Activated CD4-positive, alpha-beta T cell treated with anti-CD3 and anti-CD28 coated beads, Interleukin-2, Interleukin-6, amounts not matched to agents 100 ng/mL and 50 ng/mL, durations not matched to agents 16 hours and 8 hours (primary cell): ENCODE data around the gene PAQR4.

Experiments used
- DNase-seq: peaks from one replicate; pipeline ENCODE4 v3.0.0-alpha.2; 2020

The PAQR4 gene

DNA sequence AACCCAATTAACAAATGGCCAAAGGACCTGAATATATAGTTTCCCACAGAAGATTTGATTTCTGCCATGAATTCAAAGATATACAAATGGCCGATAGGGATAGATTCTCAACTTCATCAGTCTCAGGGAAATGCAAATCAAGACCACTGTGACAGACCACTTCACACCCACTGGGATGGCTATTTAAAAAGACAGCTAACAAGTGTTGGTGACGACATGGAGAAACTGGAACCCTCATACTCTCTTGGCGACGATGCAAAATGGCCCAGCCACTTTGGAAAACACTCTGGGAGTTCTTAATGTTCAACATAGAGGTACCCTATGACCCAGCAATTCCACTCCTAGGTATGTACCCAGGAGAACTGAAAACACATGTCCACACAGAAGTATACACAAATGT lies 22.5 kb upstream of the PAQR4 start:
- DNase-seq, result no peak

DNA sequence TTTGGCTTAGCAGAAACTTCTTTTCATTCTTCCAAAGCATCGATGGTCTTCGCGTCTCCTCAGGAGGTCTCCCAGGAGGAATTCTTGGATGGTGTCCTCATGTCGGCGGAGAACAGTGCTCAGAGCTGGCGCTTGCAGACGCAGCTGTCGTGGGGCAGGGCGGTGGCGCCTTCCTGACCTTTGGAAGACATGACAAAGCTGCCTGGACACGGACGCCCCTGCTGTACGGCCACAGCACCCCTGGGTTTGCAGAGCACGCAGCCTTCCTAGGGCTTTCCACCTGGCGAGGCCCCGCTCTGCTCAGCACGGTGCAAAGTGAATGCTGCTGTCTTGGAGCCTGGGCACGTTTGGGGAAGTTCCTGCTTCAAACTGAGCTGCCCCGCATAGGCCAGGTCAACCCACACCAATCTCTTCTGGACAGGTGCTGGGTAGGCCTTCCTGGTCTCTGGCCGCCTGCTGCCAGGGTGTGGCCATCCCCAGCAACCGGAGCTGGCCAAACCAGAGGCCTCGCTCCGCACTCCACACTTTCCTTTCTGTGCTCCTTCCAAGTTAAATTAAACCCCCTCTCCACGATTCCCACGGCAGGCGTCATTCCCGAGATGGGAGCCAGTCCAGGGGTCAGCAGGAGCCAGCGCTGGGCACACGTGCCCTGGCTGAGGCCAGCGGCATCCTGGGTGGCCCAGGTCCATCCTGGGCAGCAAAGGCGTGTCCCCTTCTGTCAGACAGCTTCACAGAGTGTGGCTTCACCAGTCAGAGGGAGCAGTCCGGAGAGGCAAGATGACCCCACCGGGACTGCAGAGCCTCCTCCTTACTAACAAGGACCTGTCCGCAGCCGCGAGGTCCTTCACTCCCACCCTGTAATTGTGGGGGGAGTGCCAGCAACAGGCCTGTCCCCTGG lies 20.1 kb upstream of the PAQR4 start:
- DNase-seq, result no peak

DNA sequence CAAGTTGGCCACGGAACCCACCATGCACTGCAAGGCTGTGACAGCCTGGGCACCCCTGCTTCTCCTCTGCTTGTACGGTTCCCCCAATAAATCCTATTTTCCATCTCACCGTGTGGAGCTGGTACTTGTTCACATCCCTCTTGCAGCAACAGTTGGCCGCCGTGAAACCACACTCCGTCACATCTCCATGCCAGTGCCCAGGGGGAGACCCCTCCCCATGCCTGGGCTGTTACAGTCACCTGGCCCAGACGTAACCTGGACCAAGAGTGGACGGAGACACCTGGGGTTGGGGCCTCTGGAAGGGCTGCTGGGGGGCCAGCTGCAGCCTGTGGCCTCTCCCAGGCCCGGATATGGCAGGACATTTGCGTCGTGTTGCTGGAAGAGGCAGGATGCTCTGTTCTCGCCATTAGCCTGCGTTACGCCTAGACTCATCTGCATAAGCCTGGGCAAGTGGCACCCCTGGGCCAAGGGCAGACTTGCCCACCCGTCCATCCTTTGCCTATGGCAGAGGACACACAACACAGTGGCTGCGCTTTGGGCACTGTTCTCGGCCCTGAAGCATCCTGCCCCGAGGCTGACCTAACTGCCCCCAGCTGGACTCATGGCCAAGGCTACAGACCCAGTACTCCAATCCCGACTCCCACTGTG lies 19.3 kb upstream of the PAQR4 start:
- no peak for DNase-seq

DNA sequence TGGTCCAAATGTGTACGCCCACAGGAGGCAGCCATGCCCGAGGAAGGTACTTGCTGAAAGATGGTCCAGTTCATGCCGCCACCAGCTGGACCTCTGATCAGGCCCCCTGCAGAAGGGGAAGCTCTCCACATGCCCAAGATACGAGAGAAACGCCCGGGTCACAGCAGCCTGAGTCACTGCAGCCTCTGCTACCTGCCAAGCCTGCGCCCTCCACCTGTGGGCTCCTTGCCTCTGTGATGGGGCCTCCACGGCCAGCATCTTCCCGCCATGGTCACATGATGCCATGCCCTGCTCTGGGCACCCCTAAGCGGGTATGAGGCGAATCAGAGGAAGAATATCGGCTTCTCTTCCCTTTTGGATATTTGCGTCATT lies 18.8 kb upstream of the PAQR4 start:
- no peak for DNase-seq

DNA sequence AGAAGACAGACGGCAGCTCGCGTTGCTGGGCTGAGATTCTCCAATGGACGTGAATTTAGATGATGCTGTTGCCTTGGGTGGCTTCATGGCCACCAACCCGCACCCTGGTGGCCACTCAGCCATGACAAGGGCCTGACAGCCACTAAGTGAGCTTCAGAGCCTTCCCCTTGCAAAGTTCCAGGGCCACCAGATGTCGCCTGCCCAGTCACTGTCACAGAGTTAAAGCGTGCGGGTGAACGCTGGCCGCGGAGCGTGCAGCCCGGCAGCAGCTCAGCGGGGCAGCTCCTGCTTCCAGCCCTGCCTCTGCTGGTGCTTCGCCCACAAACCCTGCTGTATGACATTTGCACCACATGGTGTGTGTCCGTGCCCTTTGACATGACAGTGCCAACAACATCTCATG lies 18.4 kb upstream of the PAQR4 start:
- no peak for DNase-seq

DNA sequence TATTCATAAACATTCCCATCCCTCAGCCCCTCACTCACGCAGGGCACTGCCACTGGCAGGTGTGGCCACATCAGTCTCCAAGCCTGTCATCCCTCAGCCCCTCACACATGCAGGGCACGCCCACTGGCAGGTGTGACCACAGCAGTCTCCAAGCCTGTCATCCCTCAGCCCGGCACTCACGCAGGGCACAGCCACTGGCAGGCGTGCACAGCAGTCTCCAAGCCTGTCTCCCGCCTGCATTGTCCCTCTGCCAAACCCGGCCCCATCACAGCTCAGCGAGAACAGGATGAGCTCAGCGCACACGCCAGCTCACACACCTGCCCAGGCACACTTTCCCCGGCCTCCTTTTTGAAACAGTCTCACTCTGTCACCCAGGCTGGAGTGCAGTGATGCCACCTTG lies 16.5 kb upstream of the PAQR4 start:
- DNase-seq, result no peak

DNA sequence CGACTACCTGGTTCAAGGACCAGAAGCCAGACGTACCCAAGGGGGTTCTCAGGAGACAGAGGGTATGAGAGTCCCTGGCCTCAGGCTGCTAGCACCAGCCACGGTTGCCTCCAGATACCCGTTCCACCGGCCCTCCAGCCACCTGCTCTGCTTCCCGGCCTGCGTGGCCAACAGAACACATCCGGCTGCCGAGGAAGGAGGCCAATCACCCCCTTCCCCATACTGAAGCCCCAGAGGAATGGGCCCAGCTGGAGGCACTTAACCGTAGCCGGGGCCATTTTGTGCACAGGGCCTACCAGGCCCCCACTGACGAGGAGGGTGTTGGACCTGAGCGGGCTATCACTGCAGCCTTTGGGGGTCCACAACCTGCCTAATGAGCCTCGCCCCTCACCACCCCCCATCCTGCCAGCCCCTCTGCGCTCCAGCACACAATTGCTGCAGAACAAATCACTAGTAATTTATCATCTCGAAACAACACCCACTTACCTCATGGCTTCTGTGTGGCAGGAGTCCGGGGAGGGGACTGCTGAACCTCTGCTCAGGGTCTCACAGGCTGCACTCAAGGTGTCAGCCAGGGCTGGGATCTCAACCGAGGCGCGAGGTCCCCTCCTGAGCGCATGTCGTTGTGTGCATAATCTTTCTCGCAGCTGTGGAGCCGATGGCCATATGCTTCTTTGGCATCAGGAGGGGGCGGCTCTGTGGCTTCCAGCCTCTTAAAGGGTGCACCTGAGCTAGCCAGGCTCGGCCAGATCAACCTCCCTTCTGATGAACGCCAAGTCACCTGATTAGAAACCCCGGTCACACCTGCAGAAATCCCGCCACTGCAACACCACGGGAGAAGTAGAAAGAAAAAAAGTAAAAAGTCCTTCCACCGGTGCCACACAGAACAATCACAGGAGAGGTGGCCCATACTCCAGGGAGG lies 15.2 kb upstream of the PAQR4 start:
- no peak for DNase-seq

DNA sequence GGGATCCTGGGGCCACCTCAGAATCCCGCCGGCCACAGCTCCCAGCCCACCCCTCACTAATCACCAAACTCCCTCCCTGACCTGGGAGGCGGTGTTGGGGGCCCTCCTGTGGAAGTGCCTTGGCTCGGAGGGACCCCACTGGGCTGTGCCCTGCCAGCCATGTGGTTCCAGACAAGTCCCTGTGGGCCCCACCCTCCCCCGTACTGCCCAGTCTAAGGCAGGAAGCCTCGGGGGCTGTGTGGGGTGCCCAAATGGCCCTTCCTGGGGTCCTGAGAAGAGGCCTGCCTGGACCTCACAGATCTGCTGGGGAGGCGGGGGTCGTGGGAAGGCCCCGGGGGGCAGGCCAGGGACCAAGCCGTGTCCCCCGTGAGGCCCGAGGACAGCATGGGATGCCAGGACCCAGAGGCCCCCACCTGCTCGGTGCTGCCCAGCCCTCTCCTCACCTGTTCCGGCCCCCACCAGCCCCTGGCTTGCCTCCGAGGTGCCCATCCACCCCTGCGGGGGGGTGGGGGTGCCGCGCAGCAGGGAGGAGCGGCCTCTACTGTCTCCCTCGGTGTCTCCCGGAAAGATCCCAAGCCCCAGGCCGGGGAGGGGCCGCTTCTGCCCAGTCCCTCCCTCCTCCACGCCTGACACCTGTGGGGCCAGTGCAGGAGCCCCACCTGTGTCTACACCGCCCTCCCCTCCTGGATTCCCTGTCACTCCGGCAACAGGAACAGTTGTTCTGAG lies 14.3 kb upstream of the PAQR4 start:
- DNase-seq, result no peak

DNA sequence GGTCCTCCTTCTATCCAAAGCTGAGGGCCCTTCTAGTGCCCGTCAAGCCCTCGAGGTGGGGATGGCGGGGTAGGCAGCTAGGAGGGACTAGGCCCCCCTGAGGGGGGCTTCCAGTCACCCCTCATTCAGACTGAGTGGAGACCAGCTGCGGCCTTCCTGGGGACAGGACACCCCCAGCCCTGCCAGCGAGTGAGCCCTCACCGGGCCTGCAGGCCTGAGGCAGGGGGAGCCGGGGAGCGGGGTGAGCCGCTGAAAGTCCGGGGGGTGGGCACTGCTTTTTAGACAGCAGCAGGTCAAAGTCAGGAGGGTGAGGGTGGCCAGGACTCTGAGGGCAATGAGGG lies 13.7 kb upstream of the PAQR4 start:
- no peak for DNase-seq

DNA sequence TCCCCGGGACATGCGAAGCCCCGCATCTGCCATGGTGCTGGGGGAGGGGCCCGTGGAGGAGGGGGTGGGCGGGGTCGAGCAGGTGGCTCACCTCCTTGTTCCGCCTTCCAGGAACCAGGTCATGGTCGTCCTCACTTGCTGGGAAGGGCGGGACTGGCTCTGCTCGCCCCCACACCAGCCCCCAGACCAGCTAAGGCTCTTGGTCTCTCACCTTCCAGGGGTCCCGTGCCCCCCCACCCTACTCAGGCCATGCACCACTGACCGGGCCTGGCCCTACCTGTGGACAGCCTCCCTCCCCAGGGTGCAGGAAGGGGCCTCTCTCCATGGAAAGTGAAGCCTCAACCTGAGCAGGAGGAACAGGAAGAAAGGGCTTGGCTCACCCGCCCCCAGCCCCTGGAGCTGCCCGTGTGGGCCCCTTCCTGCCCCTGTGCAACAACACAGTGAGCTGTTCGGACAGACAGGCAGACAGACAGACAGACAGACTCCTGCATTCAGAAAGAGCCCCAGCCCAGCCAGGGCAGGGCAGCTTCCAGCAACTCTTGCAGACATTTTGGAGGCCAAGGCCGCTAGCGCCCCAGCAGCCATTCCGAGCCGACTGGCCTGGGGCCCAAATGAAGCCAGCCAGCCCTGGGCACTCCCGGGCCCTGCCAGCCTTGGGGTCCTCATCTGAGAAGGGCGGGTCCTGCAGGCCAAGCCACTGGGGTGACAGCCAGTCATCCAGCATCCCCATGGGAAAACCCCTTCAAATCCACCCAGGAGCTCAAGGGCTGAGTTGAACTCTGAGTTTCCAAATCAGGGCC lies 13.2 kb upstream of the PAQR4 start:
- no peak for DNase-seq

DNA sequence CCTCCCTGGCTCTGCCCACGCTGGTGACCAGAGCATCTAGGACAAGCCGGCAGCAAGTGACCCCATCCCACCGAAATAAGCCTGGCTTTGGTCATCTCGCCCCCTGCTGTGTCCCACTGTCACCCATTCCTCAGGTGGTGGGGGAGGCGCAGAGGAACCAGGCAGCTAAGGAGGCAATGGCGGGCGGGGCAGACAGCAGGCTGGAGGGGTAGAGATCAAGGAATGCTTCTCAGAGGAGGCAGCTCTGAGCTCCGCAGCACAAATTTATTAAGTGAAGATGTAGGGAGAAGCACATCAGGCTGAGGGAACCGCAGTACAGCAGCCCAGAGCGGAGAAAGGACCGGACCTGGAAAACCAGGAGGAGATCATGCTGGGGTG lies 12.6 kb upstream of the PAQR4 start:
- DNase-seq, result no peak

DNA sequence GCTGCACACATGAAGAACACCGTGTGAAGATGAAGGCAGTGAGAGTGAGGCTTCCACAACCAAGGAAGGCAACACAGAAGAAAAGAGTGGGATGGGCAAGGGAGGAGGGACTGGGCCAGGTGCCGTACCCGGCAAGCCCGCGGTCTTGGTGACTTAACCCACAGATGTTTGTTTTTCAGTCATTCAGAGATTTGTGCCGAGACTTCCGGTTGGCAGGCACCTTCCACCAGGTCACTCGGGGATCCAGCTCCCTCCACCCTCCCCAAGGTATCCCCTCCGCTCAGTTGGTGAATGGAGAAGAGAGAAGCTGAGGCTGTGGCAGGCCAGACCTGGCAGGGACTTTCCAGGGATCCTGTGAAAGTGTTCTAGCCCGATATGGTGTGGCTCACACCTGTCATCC lies 9.9 kb upstream of the PAQR4 start:
- DNase-seq, result no peak

DNA sequence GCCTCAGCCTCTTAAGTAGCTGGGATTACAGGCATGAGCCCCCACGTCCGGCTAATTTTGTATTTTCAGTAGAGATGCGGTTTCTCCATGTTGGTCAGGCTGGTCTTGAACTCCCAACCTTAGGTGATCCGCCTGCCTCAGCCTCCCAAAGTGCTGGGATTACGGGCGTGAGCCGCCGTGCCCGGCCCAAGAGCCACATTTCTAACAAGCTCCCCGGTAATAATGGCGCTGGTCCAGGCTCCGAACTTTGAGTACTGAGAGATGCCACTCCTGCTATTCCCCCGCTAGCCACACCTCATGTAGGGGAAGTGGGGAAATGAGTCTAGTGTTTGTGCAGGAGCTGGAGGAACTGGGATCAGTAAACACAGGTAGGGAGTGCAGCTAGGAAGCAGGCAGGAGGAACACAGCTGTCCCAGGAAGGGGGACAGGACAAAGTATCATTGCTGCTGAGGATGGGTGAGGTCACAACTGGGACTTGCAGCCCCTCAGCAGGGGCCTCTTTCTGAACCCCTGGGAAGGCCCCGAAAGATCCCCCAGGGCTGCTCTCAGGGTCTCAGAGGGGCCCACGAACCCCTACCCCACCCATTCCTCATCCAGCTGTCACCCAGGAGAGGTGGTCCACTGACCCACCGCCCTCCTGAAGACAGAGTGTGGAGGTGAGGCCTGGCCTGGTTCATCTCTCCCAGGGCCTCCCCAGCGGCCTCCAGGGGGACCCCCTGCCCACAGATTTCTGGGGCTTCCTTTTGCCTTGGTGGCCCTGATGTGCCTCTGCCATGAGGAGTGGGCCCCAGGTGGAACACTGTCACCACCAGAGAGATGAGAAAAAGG lies 8.8 kb upstream of the PAQR4 start:
- no peak for DNase-seq

DNA sequence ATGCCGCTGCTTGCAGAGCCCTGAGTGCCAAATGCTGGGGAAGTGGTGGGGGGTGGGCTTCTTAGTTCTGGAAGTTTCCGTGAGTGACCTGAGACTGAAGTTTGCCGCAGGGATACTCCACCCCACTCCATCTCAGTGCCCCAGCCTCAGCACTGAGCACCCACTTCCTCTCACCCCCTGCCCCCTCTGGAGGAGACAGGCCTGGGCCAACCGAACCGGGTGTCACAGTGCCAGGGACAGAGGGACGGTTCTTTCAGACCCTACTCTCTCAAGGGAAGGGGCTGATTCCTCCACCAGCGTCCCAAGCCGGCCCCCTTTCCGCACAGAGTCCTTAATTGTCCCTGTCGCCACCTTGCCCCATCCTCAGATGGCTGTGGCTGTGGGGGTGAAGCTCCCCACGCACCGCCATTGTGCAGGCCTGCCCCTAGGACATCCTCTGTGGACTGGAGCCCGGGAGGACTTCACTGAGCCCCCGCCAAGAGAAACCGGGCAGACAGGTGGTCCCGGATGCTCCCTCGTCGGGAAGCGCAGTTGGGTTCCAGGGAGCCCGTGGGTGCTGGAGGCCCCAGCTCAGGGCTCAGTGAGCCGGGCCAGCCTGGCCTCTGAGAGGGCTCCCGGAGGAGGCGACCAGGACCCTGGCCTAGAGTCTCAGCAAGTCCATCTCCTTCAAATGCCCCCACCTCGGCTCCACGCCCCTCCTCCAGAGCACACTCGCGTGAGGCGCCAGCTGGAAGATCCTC lies 6.6 kb upstream of the PAQR4 start:
- DNase-seq, result no peak

DNA sequence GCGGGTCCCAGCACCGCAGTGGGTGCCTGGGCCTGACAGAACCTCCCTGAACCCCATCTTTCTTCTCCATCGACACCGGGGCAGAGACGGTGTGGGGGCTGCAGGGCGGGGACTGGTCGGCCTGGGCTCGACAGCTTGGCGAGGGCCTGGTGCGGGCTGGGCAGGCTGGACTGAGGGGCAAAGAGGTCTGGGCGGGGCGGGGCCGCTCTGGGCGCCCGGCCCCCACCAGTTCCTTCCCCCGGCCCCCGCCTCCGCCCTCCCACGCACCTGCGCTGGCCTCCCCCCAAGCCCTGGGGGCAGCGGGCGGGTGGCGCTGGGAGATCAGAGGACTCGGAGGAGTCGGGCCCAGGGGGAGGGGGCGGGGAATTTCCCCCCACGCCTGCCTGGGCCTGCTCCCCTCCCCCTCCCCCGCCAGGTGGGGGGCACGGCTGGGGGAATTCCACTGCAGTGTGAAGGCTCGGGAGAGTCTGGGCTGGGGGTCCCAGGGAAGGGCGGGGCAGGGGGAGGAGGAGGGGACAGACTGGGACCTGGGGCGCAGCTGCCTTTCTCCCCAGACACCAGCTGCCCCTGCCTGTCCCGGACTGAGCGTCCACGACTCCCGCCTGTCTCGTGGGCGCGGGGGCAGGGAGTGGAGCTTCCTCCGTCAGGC lies 6.0 kb upstream of the PAQR4 start:
- DNase-seq, result no peak

DNA sequence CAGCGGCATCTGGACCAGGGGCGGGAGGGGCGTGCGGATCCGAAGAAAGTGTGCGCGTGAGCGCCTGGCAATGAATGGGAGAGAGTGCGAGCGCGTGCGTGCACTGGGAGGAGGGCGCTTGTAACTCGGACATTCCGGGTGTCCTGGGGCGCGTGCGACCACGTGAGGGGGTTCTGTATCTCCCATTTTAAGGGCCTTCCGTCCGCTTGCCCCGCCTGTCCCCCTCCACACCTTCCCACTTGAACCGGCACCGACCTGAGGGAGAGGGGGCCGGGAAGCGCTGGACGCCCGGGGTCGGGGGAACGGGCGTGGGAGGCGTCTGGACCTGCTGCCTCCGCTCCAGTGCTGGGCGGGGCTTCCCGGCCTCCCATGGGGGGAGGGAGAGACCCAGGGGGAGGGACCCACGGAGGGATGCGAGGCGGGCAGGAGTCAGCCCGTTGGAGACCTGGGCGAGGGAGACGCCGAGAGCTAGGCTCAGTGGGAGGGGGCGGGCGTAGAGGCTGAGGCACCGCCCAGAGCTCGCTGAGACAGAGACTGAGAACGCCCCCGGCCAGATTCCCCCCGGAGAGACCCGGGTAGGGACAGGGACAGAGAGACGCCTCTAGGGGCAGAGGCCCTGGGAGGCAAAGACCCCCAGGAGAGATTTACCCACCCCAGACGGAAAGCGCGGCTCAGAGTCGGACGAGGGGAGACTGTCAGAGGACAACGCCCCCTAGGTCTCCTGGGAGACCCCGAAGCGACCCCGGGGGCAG lies 5.2 kb upstream of the PAQR4 start, which contains the start of gene KREMEN2:
TSS of gene KREMEN2 (plus strand) at position 553 of the 752 bp plus-strand sequence. CDS start 246 bp downstream, outside the sequence.
- DNase-seq, result peak; percentile 38

DNA sequence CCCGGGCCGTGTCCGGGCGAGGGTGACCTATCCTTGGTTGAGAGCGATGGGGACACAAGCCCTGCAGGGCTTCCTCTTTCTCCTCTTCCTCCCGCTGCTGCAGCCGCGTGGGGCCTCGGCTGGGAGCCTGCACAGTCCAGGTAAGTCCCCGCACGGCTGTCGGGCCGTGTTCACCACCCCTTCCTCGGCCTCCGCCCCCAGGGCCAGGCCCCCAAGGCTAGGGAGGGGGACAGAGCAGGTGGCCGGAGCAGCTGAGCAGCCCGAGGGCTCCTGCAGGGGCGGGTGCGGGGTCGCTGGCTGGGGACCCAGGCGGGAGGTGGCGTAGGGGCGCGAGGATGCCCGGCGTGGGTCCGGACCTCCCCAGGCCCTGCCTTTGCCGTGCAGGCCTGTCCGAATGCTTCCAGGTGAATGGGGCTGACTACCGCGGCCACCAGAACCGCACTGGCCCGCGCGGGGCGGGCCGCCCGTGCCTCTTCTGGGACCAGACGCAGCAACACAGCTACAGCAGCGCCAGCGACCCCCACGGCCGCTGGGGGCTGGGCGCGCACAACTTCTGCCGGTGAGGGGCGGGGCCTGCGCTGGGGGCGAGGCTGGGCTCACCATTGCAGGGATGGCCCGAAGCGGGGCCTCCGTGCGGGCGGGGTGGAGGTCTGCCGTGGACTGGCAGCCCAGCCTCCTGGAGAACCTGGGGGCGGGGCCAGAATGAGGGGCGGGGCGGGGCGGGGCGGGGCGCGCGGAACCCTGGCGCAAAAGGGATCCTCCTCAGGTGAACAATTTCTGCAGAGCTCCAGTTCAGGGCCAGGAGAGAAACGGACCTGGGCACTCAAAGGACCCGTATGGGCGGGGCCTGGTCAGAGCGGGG lies 4.4 kb upstream of the PAQR4 start:
- DNase-seq, result peak; percentile 77
